Astrocyte of the cerebellum (primary cell): ENCODE results near the gene CD300LB.
"Not testable (repeated sequence)": the region's sequence is repeated elsewhere in the genome, so short reads cannot be mapped to it uniquely, and the experiment has no call there.

Source experiments
- DNase-seq: peaks from one replicate; pipeline ENCODE4 v3.0.0-alpha.2; 2011; ENCODE audit warnings: low read depth
- H3K4me3 ChIP-seq: 2 replicates; pipeline ENCODE4 v1.5.1; 2011; ENCODE audit warnings: mild to moderate bottlenecking, low read depth, low read length, moderate library complexity
- in situ Hi-C: cut with HindIII; loops from 2 replicates; pipeline ENCODE4 v1.10.0; 2017; ENCODE audit warnings: low sequenced_read_pairs
- TF ChIP-seq, protein P1 (sequence below): IDR thresholded peaks from 2 replicates; pipeline ENCODE4 v1.5.1; 2012; ENCODE audit warnings: low read length, low read depth, moderate library complexity, mild to moderate bottlenecking; ENCODE audit errors: missing control alignments

Gene CD300LB

DNA sequence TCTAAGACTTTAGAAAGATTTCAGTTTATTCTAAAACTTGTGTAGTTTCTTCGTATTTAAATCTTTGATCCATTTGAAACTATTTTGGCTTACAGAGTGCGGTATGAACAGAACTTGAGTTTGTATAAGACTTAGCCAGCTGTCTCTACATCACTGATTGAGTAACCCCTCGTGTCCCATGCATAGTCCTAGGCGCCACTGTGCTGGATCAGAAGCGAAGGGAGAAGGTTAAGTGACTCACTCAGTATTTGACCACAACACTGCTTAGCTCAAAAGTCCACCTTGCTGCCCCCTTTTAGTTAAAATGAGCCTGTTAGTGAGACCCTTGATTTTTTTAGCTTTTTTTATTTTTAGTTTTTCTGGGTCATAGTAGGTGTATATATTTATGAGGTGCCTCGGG lies 28.4 kb downstream of the CD300LB start:
- TF ChIP-seq, protein P1, sequence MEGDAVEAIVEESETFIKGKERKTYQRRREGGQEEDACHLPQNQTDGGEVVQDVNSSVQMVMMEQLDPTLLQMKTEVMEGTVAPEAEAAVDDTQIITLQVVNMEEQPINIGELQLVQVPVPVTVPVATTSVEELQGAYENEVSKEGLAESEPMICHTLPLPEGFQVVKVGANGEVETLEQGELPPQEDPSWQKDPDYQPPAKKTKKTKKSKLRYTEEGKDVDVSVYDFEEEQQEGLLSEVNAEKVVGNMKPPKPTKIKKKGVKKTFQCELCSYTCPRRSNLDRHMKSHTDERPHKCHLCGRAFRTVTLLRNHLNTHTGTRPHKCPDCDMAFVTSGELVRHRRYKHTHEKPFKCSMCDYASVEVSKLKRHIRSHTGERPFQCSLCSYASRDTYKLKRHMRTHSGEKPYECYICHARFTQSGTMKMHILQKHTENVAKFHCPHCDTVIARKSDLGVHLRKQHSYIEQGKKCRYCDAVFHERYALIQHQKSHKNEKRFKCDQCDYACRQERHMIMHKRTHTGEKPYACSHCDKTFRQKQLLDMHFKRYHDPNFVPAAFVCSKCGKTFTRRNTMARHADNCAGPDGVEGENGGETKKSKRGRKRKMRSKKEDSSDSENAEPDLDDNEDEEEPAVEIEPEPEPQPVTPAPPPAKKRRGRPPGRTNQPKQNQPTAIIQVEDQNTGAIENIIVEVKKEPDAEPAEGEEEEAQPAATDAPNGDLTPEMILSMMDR, result no peak
- H3K4me3 ChIP-seq, result no peak overlapping the region
- DNase-seq, result no peak
- in situ Hi-C loops, result no loop called here

- in situ Hi-C loops, result no loop called here
- TF ChIP-seq, protein P1, result no peak
These were observed 31.3 kb downstream of the CD300LB start for GRCh38 chr17:74499992-74500391.

DNA sequence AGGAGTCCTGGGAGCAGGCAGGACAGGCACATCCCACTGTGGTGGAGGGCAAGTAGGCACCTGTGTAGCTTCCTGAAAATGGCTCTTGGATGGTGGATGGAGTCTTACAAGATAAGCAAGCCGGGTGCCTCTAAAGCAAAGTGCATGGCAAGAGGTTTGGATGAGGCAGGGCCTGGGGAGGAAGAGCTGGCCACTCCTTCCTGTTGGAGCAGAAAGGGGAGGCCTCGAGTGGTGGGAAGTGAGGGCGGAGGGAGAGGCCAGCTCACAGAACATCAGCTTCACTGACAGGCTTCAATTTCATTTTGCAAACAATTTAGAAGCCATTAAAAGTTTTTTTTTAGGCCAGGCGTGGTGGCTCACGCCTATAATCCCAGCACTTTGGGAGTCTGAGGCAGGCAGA lies 33.8 kb downstream of the CD300LB start:
- TF ChIP-seq, protein P1, result no peak
- in situ Hi-C loops, result no loop called here
- no peak for DNase-seq
- H3K4me3 ChIP-seq, result no peak overlapping the region

More at GRCh38 chr17:74499992-74500391, 31.3 kb downstream of the CD300LB start:
- H3K4me3 ChIP-seq, result no peak overlapping the region
- no peak for DNase-seq

DNA sequence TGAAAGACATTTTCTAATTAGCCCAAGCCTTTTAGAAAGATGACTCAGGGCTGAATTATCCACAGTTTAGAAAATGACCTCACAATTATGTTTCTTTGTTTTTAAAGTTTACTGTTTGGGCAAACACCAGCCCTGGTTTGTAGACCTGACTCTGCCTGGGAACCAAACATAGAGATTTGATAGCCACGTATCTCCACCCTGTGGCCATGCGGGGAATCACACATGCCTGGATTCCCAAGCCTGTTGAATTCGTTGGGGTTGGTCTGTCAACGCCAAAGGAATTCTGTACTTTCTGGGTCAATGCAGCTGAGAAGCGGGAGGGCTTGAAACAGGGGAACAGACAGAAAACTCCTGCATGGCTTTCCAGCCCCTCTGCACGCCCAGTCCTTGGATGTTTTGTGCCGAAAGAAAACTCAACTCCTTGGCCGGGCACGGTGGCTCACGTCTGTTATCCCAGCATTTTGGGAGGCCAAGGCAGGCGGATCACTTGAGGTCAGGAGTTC lies 37.9 kb downstream of the CD300LB start:
- no peak overlapping the region for H3K4me3 ChIP-seq
- DNase-seq, result peak; percentile 28
- in situ Hi-C loops, result no loop called here
- TF ChIP-seq, protein P1, result peak; percentile 95

- DNase-seq, result no peak
- in situ Hi-C loops, result no loop called here
- H3K4me3 ChIP-seq, result no peak overlapping the region
These were observed 39.6 kb downstream of the CD300LB start for GRCh38 chr17:74491626-74492025.

DNA sequence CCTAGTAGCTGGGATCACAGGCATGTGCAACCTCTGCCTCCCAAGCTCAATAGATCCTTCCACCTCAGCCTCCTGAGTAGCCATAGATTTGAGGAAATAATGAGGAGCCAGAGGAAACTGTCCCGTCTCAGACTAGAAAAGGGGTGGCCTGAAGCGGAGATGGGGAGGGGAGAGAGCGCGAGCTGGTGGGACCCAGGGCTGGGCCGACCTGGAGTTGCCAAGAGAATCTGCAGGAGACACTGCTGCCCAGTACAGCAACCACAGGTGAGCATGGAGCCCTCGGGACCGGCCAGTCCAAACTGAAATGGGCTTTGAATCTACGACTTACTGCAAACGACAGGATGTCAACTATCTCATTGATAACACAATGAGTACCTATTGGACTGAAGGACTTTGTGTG lies 40.6 kb downstream of the CD300LB start:
- DNase-seq, result no peak
- TF ChIP-seq, protein P1, result no peak
- H3K4me3 ChIP-seq, result no peak overlapping the region
- in situ Hi-C loops, result no loop called here

More at GRCh38 chr17:74491626-74492025, 39.6 kb downstream of the CD300LB start:
- TF ChIP-seq, protein P1, result no peak

- in situ Hi-C loops, DNase-seq, H3K4me3 ChIP-seq: not testable (repeated sequence)
These were observed 43.0 kb downstream of the CD300LB start for GRCh38 chr17:74488276-74488675.
